Hematopoietic multipotent progenitor cell treated with erythropoietin and hydrocortisone succinate and interleukin-3 and kit ligand, for 4 days (in vitro differentiated cells): Measurements from ENCODE around the gene MVB12B.
"Not testable (repeated sequence)": the region's sequence is repeated elsewhere in the genome, so short reads cannot be mapped to it uniquely, and the experiment has no call there.

Source experiments
- DNase-seq: peaks from one replicate; pipeline ENCODE4 v3.0.0-alpha.2; 2015

MVB12B gene

DNA sequence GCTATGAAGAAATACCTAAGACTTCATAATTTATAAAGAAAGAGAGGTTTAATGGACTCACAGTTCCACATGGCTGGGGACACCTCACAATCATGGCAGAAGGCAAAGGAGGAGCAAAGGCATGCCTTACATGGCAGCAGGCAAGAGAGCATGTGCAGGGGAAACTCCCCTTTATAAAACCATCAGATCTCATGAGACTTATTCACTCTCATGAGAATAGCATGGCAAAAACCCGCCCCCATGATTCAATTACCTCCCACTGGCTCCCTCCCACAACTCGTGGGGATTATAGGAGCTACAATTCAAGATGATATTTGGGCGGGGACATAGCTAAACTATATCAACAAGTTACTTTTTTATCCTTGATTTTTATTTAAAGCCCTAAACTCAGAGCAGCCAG, 150.8 kb downstream of the MVB12B start:
- DNase-seq, result not testable (repeated sequence)

DNA sequence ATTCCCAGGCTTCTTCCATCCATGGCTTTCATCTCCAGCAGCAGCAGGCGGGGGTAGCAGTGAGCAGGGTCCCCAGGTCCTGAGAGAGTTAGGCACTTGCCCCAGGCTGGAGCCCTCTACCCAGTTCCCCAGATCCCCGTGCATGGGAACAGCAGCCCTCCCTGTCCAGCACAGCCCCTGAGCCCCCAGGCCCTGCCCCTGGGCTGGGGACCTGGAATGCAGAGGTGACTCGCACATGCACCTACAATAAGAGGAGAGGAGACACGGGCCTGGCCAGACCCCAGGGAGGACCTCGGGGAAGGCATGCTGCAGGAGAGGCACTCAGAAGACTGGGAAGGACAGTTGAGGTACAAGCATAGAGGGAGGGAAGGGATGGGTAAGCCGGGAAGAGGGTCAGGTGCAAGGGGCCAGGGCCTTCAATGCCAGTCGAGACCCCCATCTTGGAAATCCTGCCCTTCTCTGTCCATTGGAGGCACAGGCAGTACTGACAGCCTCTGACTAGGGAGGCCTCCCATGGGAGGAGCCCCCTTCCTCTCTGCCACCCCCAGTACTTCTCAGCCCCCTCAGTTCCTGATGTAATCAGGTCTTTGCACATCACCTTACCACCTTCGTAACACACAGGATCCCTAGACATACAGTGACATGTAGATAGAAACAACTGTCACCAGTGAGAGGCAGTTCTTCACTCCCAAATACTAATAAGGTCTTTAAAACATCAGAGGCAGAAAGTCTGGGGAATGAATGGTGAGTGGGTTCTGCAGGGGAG, 151.8 kb downstream of the MVB12B start:
- no peak for DNase-seq

DNA sequence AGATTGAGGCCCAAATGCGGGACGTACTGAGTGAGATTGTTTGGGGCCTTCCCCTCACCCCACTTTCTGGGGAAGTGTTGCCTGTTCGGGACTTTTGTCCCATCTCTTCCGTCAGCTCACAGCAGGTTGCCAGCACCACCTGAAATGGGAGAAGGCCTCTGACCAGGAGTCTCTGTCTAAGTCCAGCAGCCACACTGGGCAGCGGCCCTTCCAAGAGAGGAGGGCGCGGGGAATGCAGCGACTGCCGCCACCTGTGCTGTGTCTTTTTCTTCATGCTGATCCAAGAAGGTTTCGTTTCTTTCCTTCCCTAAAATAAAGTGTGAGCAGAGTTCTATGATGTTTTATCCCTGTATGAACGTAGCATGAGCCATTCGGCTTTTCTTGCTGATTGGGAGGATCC, 152.9 kb downstream of the MVB12B start:
- no peak for DNase-seq

DNA sequence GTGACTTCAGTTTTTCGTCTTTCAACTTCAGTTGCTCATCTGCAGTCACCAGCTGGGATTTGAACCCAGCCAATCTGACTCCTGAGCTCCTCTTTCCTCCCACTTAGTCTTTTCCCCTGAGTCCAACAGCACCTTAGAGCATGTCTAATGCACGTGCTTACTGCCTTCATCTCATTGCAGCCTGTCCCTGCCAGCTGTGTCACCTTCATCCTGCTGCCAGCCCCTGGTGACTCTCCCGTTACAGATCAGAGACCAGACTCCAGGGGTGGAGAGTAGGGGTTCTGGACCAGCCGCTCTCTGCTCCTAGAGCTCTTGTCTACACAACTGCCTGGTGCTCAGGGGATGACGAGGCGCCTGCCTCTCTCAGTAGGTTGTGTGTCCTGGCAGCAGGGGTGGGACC, 154.2 kb downstream of the MVB12B start:
- no peak for DNase-seq

DNA sequence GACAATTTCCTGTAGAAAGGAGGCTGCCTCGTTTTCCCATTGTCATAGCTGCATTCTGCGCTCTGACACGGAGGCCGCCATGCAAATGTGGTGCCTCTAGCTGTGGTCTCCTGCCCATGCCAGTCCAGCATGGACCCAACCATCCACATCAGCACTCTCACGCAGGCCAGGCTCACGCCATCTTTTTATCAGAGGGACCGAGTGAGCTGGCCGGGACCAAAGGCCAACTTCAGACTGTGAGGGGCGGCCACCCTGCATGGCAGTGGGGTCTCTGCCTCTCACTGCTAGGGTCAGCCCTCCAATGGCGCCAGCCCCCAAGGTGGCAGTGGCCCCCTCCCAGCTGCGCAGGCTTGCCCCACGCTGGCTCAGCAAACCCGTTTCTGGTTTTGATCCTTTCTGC, 155.2 kb downstream of the MVB12B start:
- DNase-seq, result no peak

DNA sequence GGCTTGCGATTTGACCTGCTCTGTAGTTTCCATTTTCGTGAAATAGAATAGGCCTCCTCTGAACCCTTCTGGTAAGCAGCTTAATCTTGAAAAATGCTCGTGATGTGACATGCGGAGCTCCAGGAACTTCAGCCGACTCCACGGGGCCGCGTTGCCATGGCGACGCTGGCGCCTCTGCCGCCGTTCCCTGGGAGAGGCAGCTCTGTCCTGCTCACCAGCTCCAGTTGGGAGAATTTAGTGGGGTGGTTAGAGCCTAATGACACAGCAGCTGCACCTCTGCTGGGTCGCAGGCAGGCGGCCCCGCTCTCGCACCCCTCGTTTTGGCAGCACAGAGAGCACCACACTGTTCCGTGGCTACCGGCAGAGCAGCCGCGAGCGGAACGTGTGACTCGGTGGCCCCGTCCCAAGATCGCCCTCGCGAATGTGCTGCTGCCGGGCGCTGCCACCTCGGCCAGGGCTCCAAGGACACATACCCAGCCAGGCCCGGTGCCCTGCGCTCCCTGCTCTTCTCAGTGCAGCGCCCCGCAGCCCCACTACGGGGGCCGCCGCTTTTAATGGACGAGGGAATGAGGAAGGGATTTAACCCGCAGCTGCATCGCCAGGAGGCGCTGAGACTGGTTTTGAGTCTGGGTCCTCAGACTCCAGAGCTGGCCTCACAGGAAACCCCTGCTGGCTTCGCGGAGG, 155.9 kb downstream of the MVB12B start:
- no peak for DNase-seq

DNA sequence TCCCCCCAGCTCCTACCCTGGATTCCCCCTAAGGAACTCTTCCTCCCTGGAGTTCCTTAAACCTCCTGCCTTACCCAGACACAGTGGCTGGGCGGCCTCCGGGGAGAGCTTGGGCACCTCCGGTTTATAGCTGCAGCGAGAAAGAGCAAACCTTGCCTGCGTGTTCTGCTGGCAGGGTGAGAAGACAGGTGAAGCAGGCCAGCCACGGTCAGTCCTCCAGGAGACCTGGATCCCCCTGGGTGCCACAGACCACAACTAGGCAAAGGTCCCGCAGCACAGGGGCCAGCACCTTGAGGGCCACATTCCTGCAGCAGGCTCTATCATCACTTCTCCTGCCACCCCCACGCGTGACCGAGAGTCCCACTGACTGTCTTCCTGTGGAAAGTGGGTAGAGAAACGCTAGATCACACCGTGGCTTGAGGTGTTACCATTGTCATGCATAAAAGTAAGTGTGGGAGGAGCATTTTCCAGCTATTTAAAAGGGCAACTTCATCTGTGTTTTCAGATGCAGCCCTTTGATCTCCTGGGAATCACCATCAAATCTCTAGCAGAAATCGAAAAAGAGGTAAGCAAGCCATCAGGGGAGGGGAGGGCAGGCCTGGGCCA, 156.9 kb downstream of the MVB12B start:
- no peak for DNase-seq

DNA sequence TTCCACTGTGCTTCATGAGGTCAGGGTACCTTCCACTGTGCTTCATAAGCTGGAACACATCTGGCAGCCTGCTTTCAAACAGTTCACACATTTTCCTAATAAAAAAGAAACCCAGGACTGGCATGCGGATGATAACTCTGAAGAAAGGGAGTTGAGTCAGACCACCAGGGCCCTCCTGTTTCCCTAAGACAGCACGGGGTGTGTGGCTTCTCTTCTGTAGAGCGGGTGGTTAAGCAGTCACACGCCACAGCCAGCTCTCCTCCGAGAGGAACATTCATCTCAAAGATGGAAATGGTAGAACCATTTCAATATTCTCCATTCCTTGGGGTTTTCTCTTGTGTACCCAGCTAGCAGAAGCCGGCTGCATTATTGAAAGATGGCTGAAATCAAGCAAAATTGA, 159.0 kb downstream of the MVB12B start:
- no peak for DNase-seq

DNA sequence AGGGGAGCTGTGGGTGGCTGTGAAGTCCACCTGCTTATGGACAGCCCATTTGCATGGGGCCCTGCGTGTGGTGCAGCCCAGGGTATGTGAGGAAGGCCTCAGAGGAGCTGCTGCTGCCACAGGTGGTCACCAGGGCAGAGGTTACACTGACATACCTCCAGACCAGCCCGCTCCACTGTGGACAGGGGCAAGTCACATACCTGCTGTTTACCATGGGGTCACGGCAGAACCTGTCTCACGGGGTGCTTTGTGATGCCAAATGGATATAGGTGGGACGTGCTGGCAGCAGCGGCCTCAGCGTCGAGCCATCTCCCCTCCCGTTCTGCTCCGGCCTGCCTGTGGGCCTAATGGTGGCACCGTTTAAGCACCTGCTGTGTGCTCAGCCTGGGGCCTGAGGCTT, 159.6 kb downstream of the MVB12B start:
- no peak for DNase-seq

DNA sequence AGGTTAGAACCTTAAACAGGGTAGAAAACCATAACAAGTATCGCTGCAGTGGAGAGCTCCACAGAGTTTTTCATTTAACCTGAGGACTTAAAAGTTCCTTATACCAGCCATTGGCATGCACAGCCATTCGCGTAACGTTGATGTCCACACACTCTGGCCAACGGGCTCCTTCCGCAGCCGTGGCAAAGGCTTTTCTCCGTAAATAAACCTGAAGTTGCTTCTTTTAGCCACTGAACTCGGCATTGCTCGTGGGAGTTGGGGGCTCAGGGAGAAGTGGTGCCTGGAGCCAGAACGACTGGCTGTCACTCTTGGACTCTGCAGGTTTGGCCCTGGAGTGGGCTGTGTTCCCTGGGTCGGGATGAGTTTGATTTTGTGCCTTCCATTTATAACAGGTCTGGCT, 161.2 kb downstream of the MVB12B start:
- DNase-seq, result no peak

DNA sequence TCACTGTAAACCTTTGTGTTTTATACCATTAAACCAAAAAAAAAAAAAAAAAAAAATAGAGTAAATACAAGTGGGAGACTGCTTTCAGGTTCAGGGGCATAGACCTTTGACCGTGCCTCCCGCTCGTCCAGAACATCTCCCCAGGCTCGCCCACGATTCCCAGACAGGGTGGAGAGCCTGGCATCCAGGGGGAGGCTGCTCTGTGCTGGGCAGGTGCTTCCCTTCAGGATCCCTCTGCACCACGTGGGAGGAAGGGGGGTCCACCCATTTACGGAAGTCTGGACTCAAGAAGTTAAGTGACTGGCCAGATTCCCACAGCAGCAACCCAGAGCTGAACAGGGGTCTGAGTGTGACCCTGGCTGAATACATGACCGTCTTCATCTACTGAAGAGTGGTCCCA, 161.7 kb downstream of the MVB12B start:
- no peak for DNase-seq

DNA sequence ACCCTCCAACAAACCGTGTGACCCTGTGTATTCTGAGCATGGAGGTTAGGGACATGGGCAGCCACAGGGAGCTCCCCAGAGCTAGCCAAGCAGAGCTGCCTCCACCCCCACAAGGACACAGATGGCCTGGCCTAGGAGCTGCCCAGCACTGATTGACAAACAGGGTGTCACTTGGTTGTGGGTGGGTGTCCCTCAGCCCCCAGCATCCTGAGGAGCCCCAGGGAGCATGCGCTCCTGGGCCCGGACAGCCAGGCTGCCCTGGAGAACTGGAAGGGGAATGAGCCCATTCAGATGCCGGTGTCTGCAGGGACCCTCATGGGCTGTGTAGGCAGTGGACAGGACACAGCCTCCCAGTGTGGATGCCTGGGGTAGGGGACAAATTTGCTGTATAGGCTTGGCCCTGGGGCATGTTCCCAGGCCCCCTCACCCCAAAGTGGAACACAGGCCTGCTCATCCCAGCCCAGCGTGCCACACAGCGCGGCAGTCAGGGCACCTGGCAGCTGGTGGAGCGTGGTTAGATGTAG, 162.3 kb downstream of the MVB12B start:
- no peak for DNase-seq

DNA sequence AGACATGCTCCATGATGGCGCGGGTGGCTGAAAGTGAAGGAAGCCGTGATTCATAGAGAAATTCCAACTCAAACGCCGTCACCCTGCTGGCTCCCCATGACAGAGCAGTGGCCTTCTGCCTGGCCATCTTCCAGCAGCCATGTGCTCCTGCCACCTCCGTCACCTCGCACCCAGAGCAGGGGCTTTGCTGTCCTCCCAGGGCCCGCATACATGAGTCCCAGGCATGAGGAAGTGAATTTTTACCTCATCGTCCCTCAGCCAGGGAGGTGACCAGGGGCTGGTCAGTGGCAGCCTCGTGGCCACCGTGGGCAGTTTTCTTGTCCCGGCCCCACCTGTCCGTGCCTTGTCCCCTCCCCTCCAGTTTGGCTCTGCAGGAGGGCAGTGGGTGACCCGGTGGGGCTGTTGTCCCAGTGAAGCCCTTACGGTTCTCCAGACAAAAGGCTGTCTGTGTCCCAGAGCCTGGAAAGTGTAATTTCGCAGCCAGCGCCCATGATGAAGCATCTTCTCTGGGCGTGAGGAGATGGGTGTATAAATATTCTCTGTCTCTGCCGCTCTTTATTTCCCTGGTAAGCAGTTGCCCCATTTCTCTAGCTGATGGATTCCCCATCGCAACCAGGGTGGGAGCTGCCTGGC, 163.1 kb downstream of the MVB12B start:
- no peak for DNase-seq

DNA sequence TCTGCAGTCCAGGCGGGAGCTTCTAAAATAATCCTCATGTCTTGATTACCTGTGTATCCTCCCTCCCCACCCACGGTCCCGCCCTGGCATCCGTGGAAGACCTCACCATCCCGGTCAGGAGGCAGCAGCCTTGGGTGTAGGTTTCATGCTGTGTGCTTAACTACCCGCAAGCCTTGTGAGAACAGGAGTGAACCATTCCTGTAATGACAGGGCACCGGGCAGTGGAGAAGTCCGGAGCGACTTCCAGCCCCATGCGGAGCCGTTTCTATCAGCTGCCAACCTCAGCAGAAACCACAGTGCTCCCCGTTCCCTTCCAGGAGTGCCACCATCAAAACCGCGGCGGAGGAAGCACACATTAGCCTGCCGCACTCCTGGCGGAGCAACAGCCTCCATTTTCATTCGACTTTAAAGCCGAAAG, 163.6 kb downstream of the MVB12B start:
- DNase-seq, result peak; percentile 45

DNA sequence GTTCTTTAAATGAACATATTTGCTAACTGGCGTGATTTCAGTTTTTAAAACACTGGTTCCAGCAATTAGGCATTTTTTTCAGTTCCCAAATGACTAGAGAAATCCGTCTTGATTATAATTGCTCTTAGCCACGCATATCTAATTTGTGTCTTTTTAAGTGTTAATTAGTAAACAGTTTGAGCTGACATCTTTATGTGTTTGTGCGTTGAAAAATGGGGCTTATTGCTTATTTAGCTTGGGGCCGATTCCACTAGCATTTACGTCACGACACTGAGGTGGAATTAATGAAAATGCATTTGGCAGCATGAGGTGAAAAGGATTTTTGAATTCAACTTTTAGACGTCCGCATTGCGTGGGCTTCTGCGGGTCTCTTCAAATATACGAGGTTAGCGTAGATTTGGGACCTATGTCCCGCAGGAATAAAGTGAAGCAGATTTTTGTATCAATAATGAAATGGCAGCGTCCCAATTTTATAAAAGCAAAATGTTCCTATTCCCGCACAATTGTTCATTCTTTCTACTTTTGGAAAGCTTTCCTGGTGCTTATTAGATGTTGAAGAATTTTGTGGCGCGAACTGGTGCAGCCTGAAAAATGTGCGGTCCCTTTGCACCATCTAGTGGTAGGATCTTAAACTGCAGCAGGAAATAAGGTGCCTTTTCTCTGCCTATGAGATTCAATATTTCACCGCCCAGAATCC, 164.4 kb downstream of the MVB12B start:
- peak; percentile 80 for DNase-seq

DNA sequence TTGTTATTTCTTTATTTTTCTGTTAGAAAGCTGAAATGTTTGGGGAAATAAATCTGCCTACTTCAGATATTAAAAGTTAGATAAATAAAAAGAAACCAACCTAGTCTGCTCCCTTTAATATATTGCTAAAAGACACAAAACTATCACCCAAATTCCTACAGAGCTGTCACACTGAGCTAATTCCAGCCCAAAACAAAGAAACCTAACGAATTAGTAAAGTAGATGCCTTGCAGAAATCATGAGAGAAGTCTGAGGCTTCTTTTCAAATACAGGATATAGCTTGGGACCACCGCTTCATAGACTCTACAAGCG, 164.9 kb downstream of the MVB12B start:
- DNase-seq, result no peak

DNA sequence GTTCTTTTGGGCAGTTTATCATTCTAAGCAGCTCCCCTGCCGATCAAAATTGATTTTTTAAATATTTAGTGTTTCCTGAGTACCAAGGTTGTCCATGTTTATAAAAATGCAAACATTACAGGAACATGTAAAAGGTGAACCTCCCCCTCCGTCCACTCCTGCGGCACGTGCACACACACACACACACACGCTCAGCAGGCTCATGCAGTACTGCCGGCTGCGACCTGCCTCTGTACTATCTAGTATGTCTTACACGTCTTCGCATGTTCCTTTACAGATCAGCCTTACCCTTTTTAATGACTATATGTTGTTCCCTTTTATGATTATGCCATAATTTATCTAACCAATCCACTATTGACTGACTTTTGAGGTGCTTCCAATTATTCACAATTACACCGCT, 165.3 kb downstream of the MVB12B start:
- no peak for DNase-seq

DNA sequence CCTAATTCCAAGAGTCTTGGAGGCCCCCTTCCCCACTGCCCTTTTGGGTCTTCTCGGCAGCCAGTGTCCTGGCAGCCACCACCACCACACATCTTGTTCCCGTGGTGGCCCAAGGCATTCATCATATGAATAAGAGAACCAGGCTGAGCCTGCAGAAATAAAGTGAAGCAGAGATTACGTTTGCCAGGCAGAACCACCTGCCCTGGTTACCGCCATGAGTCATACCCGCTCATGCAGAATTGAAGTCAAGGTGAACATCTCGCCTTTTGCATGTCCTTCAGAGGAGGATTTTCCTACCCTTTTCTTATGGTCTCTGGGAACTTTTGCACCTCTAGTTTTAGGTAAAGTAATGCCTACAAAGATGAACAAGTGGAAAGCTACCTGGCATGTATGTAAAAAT, 167.6 kb downstream of the MVB12B start:
- DNase-seq, result no peak

DNA sequence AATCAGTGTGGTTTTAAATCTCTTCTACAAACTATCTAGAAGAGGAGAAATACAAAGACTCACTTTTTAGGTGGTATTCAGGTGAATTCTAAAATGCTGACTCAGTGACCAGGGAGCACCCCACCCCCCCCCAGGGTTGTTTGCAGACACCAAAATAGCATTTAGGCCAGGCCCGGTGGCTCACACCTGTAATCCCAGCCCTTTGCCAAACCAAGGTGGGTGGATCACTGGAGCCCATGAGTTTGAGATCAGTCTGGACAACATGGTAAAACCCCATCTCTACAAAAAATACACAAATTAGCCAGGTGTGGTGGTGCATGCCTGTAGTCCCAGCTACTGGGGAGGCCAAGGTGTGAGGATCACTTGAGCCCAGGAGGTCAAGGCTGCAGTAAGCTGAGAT, 168.1 kb downstream of the MVB12B start:
- DNase-seq, result no peak

DNA sequence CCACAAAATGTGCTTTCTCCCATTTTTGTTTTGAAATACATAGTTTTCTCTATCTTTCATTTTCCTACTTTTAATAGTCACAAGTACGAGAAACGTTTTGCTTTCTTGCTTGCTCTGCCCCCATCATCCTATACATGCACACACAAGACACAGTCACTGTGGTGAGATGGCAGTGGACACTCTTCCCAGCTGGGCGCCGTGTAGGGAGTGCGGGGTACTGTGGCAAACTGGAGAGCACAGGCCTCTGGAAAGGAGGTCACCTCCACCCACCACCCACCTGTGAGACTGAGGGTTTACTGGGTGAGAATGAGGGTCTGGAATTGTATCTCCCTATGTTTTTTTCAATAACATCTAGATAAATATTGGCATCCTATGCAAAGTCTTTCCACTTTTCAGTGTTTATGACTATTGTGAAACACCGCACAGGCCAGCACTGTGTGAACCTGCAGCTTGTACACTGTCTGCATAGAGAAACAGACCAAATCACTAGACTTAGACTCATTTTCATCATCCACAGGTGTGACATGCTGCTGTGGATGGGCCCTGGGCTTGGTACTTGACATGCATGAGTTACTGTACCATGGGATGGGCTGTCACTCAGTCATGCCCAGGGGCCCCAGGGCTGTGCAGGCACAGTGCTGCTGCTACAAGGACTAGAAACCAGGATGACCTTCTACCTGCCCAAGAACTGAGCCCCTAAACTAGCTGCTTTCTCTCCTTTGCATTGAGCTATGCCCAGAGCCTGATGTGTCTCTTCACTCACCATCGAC, 169.0 kb downstream of the MVB12B start:
- DNase-seq, result no peak

DNA sequence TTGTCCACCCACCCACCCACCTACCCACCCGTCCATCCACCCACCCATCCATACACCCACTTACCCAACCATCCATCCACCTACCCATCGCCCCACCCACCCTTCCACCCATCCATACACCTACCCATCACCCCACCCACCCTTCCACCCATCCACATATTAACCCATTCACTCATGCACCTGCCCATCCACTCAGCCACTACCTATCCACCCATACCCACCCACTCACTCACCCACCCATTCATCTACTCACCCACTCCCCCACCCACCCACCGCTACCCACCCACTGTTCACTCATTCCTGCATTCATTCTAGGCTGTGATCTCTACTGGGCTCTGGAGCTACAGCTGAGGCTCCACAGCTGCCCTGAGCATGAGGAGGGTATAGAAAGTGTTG, 169.6 kb downstream of the MVB12B start:
- no peak for DNase-seq
